Right lobe of liver (tissue), 4 donors: Measurements from ENCODE around the gene TRIP12.

Source experiments
- POLR2A ChIP-seq: fragments of 450-650 bp; IDR thresholded peaks from one replicate; pipeline ENCODE4 v1.6.1; 2017; ENCODE audit warnings: antibody characterized with exemption, mild to moderate bottlenecking
- TF ChIP-seq, protein P1 (sequence below), 4 donors: fragments of 200-600 bp in 3 of 4; fragments of 450-650 bp in 1 of 4; IDR thresholded peaks; one replicate each; pipeline versions ENCODE4 v1.5.1 to v1.8.0; 2016 to 2022; ENCODE audit warnings: antibody characterized with exemption in 4 of 4, mild to moderate bottlenecking in 2 of 4
- donor health status: DM: no; HTN: no; CAD: no.
- donor health status: DM: no; HTN: no; CAD: no.
- donor health status: DM: no; HTN: yes; CAD: no.

DNA sequence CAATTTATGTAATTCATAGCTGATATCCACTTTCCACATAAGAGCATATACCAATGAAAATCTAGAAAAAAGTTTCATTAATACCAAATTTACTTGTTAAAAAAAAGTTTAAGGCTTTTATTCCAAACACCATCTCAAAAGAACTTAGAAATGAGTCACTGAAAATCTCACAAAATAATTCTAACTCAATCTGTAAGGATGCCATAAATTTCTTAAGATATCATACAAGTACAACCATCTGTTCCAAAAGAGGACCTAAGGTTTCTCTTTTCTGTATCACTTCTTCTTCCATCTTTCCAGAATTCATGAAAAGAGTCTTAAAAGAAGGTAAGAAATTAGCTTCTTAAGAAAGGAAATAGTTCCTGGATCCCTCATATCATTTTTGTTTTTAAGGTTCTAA is 60.4 kb downstream of the TRIP12 start:
- TF ChIP-seq, protein P1, sequence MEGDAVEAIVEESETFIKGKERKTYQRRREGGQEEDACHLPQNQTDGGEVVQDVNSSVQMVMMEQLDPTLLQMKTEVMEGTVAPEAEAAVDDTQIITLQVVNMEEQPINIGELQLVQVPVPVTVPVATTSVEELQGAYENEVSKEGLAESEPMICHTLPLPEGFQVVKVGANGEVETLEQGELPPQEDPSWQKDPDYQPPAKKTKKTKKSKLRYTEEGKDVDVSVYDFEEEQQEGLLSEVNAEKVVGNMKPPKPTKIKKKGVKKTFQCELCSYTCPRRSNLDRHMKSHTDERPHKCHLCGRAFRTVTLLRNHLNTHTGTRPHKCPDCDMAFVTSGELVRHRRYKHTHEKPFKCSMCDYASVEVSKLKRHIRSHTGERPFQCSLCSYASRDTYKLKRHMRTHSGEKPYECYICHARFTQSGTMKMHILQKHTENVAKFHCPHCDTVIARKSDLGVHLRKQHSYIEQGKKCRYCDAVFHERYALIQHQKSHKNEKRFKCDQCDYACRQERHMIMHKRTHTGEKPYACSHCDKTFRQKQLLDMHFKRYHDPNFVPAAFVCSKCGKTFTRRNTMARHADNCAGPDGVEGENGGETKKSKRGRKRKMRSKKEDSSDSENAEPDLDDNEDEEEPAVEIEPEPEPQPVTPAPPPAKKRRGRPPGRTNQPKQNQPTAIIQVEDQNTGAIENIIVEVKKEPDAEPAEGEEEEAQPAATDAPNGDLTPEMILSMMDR (IDR thresholded peaks at IDR 0.05), result no peak
- TF ChIP-seq POLR2A, result no peak
